Measurements from ENCODE around the gene DPEP2.
"Not testable (repeated sequence)": the region's sequence is repeated elsewhere in the genome, so short reads cannot be mapped to it uniquely, and the experiment has no call there.

The DPEP2 gene

GRCh38 chr16:67999985-68000384 is 701 bp upstream of the DPEP2 start:
- no peak for TF ChIP-seq EZH2 (IDR thresholded peaks at IDR 0.05; ENCODE audit: borderline replicate concordance, low read length)
- H3K4me2 ChIP-seq (ENCODE audit: low read length) = peak overlapping the region; percentile 51

GRCh38 chr16:67998231-67998778 is 979 bp downstream of the DPEP2 start:
- not testable (repeated sequence) for H3K79me2 ChIP-seq (ENCODE audit: insufficient read depth, low read length); H3K9me2 ChIP-seq (ENCODE audit: low read depth, low read length); H4K20me1 ChIP-seq (ENCODE audit: insufficient read depth, low read length); H3K4me2 ChIP-seq (ENCODE audit: low read length); H3F3A ChIP-seq (ENCODE audit: insufficient read depth, low read length); H3K36me3 ChIP-seq (ENCODE audit: insufficient read depth, low read length); H3K4me3 ChIP-seq (ENCODE audit: low read depth, low read length, poor library complexity, severe bottlenecking); H2AFZ ChIP-seq (ENCODE audit: low read length); H3K27me3 ChIP-seq (ENCODE audit: insufficient read depth, low read length); H3K9ac ChIP-seq (ENCODE audit: low read length); H3K9me3 ChIP-seq (ENCODE audit: low read length)
- Histone ChIP-seq H3K4me1 (ENCODE audit: insufficient read depth, low read length, severe bottlenecking) (peaks cover 28% of the 10 kb centered on the region), H3K27ac (ENCODE audit: low read depth, low read length, poor library complexity, severe bottlenecking) (peak overlapping the region; percentile 86)

More at GRCh38 chr16:67999985-68000384, 701 bp upstream of the DPEP2 start:
- Histone ChIP-seq H3K9ac (ENCODE audit: low read length) (peak overlapping the region; percentile 49; the same call in 1 of the 2 replicates), H4K20me1 (ENCODE audit: insufficient read depth, low read length) (no peaks in the 10 kb centered on the region), H3F3A (ENCODE audit: insufficient read depth, low read length) (no peaks in the 10 kb centered on the region), H2AFZ (ENCODE audit: low read length) (peak overlapping the region; percentile 80; the same call in 1 of the 2 replicates), H3K36me3 (ENCODE audit: insufficient read depth, low read length) (no peaks in the 10 kb centered on the region), H3K27me3 (ENCODE audit: insufficient read depth, low read length) (no peaks in the 10 kb centered on the region), H3K4me1 (ENCODE audit: insufficient read depth, low read length, severe bottlenecking) (peaks cover 21% of the 10 kb centered on the region), H3K27ac (ENCODE audit: low read depth, low read length, poor library complexity, severe bottlenecking) (peak overlapping the region; percentile 86), H3K9me2 (ENCODE audit: low read depth, low read length) (no peaks in the 10 kb centered on the region), H3K4me3 (ENCODE audit: low read depth, low read length, poor library complexity, severe bottlenecking) (peak overlapping the region; percentile 41), H3K79me2 (ENCODE audit: insufficient read depth, low read length) (no peaks in the 10 kb centered on the region), H3K9me3 (ENCODE audit: low read length) (no peaks in the 10 kb centered on the region)

GRCh38 chr16:67996666-67997065 is 2.6 kb downstream of the DPEP2 start:
- Histone ChIP-seq H3K36me3 (ENCODE audit: insufficient read depth, low read length) (no peaks in the 10 kb centered on the region), H3K4me3 (ENCODE audit: low read depth, low read length, poor library complexity, severe bottlenecking) (no peak overlapping the region), H3K27ac (ENCODE audit: low read depth, low read length, poor library complexity, severe bottlenecking) (no peak overlapping the region), H3F3A (ENCODE audit: insufficient read depth, low read length) (no peaks in the 10 kb centered on the region), H2AFZ (ENCODE audit: low read length) (no peak overlapping the region), H3K27me3 (ENCODE audit: insufficient read depth, low read length) (no peaks in the 10 kb centered on the region), H3K4me2 (ENCODE audit: low read length) (no peak overlapping the region), H3K9ac (ENCODE audit: low read length) (no peak overlapping the region), H3K4me1 (ENCODE audit: insufficient read depth, low read length, severe bottlenecking) (peaks cover 36% of the 10 kb centered on the region), H3K9me2 (ENCODE audit: low read depth, low read length) (no peaks in the 10 kb centered on the region), H4K20me1 (ENCODE audit: insufficient read depth, low read length) (no peaks in the 10 kb centered on the region), H3K9me3 (ENCODE audit: low read length) (no peaks in the 10 kb centered on the region), H3K79me2 (ENCODE audit: insufficient read depth, low read length) (no peaks in the 10 kb centered on the region)
- TF ChIP-seq CTCF (IDR thresholded peaks at IDR 0.05; ENCODE audit: low read length) = no peak
- no peak for TF ChIP-seq EZH2 (IDR thresholded peaks at IDR 0.05; ENCODE audit: borderline replicate concordance, low read length)

GRCh38 chr16:67995423-67995822 is 3.9 kb downstream of the DPEP2 start:
- no peaks in the 10 kb centered on the region for H4K20me1 ChIP-seq (ENCODE audit: insufficient read depth, low read length)
- no peaks in the 10 kb centered on the region for H3F3A ChIP-seq (ENCODE audit: insufficient read depth, low read length)
- no peak overlapping the region for H3K4me3 ChIP-seq (ENCODE audit: low read depth, low read length, poor library complexity, severe bottlenecking)
- no peaks in the 10 kb centered on the region for H3K27me3 ChIP-seq (ENCODE audit: insufficient read depth, low read length)
- no peaks in the 10 kb centered on the region for H3K9me3 ChIP-seq (ENCODE audit: low read length)
- no peak overlapping the region for H3K9ac ChIP-seq (ENCODE audit: low read length)
- no peaks in the 10 kb centered on the region for H3K79me2 ChIP-seq (ENCODE audit: insufficient read depth, low read length)
- peaks cover 32% of the 10 kb centered on the region for H3K4me1 ChIP-seq (ENCODE audit: insufficient read depth, low read length, severe bottlenecking)
- H3K4me2 ChIP-seq (ENCODE audit: low read length) = no peak overlapping the region
- H3K27ac ChIP-seq (ENCODE audit: low read depth, low read length, poor library complexity, severe bottlenecking) = no peak overlapping the region
- TF ChIP-seq CTCF (IDR thresholded peaks at IDR 0.05; ENCODE audit: low read length) (no peak), EZH2 (IDR thresholded peaks at IDR 0.05; ENCODE audit: borderline replicate concordance, low read length) (no peak)
- no peaks in the 10 kb centered on the region for H3K9me2 ChIP-seq (ENCODE audit: low read depth, low read length)
- no peak overlapping the region for H2AFZ ChIP-seq (ENCODE audit: low read length)
- H3K36me3 ChIP-seq (ENCODE audit: insufficient read depth, low read length) = no peaks in the 10 kb centered on the region

- H3K4me1 ChIP-seq (ENCODE audit: insufficient read depth, low read length, severe bottlenecking) = peaks cover 18% of the 10 kb centered on the region
- not testable (repeated sequence) for H3K36me3 ChIP-seq (ENCODE audit: insufficient read depth, low read length); H3K9ac ChIP-seq (ENCODE audit: low read length); H3K4me3 ChIP-seq (ENCODE audit: low read depth, low read length, poor library complexity, severe bottlenecking); H2AFZ ChIP-seq (ENCODE audit: low read length); H3K79me2 ChIP-seq (ENCODE audit: insufficient read depth, low read length); H3K27me3 ChIP-seq (ENCODE audit: insufficient read depth, low read length); H3K4me2 ChIP-seq (ENCODE audit: low read length); H3K9me3 ChIP-seq (ENCODE audit: low read length); H4K20me1 ChIP-seq (ENCODE audit: insufficient read depth, low read length); H3F3A ChIP-seq (ENCODE audit: insufficient read depth, low read length); H3K27ac ChIP-seq (ENCODE audit: low read depth, low read length, poor library complexity, severe bottlenecking); H3K9me2 ChIP-seq (ENCODE audit: low read depth, low read length)
Measured at GRCh38 chr16:67994040-67994408, 5.3 kb downstream of the DPEP2 start.
